OCI-LY7 (cell line): ENCODE results near the gene MPPED2. TPM values are rescaled to one million over a fixed set of nuclear protein-coding genes. Genes with fewer than 3 reads are reported as not detected.

ENCODE experiments used
- BruUV-seq: library from RNA; stranded (reverse); fragments of 400-500 nt; replicated peaks from 2 replicates; lab custom pipeline; 2021; lab: Mats Ljungman, UMichigan
- CTCF ChIA-PET: fragments of 300-600 bp; sonication (Branson Sonifier 250); formaldehyde crosslinking; loops from one replicate; lab custom pipeline; 2022; ENCODE audit warnings: antibody characterized with exemption; ENCODE audit not compliant: unreplicated experiment; lab: Charles Lee
- POLR2A ChIA-PET: fragments of 300-600 bp; sonication (Branson Sonifier 250); formaldehyde crosslinking; loops from one replicate; lab custom pipeline; 2022; ENCODE audit warnings: antibody characterized with exemption; lab: Charles Lee
- DNase-seq: peaks from one replicate; pipeline ENCODE4 v3.0.0-alpha.2; 2015; ENCODE audit warnings: low spot score
- H2AFZ ChIP-seq: fragments of 200-600 bp; sonication (generic), shearing (Covaris generic); 2 replicates; pipeline ENCODE4 v1.6.1; 2014; ENCODE audit warnings: mild to moderate bottlenecking, antibody characterized with exemption, low read length, moderate library complexity
- H3K27ac ChIP-seq: fragments of 200-600 bp; sonication (generic); 2 replicates; pipeline ENCODE4 v1.5.1; 2014; ENCODE audit warnings: mixed run types, low read depth, mild to moderate bottlenecking, moderate library complexity, low read length, inconsistent platforms; ENCODE audit not compliant: poor library complexity, severe bottlenecking
- H3K36me3 ChIP-seq: fragments of 200-600 bp; sonication (generic); 2 replicates; pipeline ENCODE4 v1.6.1; 2014; ENCODE audit warnings: mild to moderate bottlenecking, antibody characterized with exemption, low read length, moderate library complexity, mixed read lengths; ENCODE audit not compliant: insufficient read depth
- H3K4me1 ChIP-seq: fragments of 200-600 bp; sonication (generic); 2 replicates; pipeline ENCODE4 v1.5.1; 2014; ENCODE audit warnings: mild to moderate bottlenecking, low read length; ENCODE audit not compliant: insufficient read depth, poor library complexity, severe bottlenecking
- H3K4me2 ChIP-seq: fragments of 200-600 bp; sonication (generic); 2 replicates; pipeline ENCODE4 v1.6.1; 2014; ENCODE audit warnings: mild to moderate bottlenecking, low read length
- H3K4me3 ChIP-seq: fragments of 200-600 bp; sonication (generic); 2 replicates; pipeline ENCODE4 v1.5.1; 2014; ENCODE audit warnings: mild to moderate bottlenecking, low read depth, low read length; ENCODE audit not compliant: poor library complexity, severe bottlenecking
- H3K79me2 ChIP-seq: fragments of 200-600 bp; sonication (generic); 2 replicates; pipeline ENCODE4 v1.6.1; 2016; ENCODE audit warnings: low read depth, mild to moderate bottlenecking, low read length, moderate library complexity, mixed read lengths; ENCODE audit not compliant: insufficient read depth
- H3K9me2 ChIP-seq: fragments of 200-600 bp; sonication (generic); 2 replicates; pipeline ENCODE4 v1.6.1; 2016; ENCODE audit warnings: mild to moderate bottlenecking, low read length, mixed read lengths; ENCODE audit not compliant: insufficient read depth
- H3K9me3 ChIP-seq: fragments of 200-600 bp; sonication (generic); 2 replicates; pipeline ENCODE4 v1.6.1; 2014; ENCODE audit warnings: mild to moderate bottlenecking, mixed run types, low read length, mixed read lengths
- H4K20me1 ChIP-seq: fragments of 200-600 bp; sonication (generic); 2 replicates; pipeline ENCODE4 v1.6.1; 2014; ENCODE audit warnings: mild to moderate bottlenecking, antibody characterized with exemption, low read length, moderate library complexity, mixed read lengths; ENCODE audit not compliant: insufficient read depth
- EZH2phosphoT487 ChIP-seq: fragments of 200-600 bp; sonication (generic); IDR thresholded peaks from 2 replicates; pipeline ENCODE4 v1.6.1; 2018; ENCODE audit warnings: low read depth, borderline replicate concordance, mild to moderate bottlenecking, mixed run types, antibody characterized with exemption, low read length, moderate library complexity, mixed read lengths
- intact Hi-C: fragments of 100-400 bp; cut with micrococcal nuclease; formaldehyde crosslinking; loops from one replicate; pipeline ENCODE4 v1.10.0; 2022; ENCODE audit not compliant: unreplicated experiment
- total RNA-seq, 2 experiments: library from RNA; depleted of rRNA in 1 of 2; stranded (reverse); fragments of >200 nt in 1 of 2; shearing (Covaris generic) in 1 of 2; gene quantifications; 2 replicates each; pipeline ENCODE4 v1.2.3, GENCODE V29; 2014 to 2022
- TF ChIP-seq, protein P1 (sequence below): fragments of 200-600 bp; sonication (generic); conservative IDR thresholded peaks from 2 replicates; pipeline ENCODE4 v1.5.1; 2014; ENCODE audit warnings: mild to moderate bottlenecking, antibody characterized with exemption, low read length, moderate library complexity, mixed read lengths

The MPPED2 gene
- total RNA-seq, 2 experiments from 2014 or later = not detected

DNA sequence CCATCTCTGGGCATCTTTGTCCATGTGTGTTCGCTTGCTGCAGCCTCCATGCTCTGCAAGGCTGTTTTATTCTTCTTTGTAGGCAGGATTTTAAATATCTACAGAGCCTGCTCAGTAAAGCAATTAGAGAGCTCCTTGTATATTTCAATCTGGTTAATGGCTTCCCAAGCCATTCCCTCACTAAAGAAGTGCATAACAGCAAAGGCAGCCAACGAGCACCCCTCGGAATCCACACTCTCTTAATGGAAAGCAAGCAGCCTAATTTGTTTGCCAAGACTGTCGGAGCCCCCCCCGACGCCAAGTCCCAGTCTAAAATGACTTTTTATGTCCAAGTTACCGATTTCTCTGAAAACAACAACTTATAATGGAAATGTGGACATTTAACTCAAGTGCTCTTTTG, 139.6 kb downstream of the MPPED2 start:
- no peak for DNase-seq
- no peak for TF ChIP-seq EZH2phosphoT487
- TF ChIP-seq, protein P1, sequence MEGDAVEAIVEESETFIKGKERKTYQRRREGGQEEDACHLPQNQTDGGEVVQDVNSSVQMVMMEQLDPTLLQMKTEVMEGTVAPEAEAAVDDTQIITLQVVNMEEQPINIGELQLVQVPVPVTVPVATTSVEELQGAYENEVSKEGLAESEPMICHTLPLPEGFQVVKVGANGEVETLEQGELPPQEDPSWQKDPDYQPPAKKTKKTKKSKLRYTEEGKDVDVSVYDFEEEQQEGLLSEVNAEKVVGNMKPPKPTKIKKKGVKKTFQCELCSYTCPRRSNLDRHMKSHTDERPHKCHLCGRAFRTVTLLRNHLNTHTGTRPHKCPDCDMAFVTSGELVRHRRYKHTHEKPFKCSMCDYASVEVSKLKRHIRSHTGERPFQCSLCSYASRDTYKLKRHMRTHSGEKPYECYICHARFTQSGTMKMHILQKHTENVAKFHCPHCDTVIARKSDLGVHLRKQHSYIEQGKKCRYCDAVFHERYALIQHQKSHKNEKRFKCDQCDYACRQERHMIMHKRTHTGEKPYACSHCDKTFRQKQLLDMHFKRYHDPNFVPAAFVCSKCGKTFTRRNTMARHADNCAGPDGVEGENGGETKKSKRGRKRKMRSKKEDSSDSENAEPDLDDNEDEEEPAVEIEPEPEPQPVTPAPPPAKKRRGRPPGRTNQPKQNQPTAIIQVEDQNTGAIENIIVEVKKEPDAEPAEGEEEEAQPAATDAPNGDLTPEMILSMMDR = no peak
- POLR2A ChIA-PET = interaction anchor here (0.7 kb wide), 1 partner anchor 11 kb away, joined by 3 read pairs; no protein-coding TSS in a partner anchor
- Histone ChIP-seq H3K79me2 (no peaks in the 10 kb centered on the region), H3K4me1 (no peaks in the 10 kb centered on the region), H3K4me3 (no peak overlapping the region), H3K27ac (no peak overlapping the region), H2AFZ (no peak overlapping the region), H3K4me2 (no peak overlapping the region), H3K9me2 (no peaks in the 10 kb centered on the region), H3K36me3 (no peaks in the 10 kb centered on the region), H3K9me3 (no peaks in the 10 kb centered on the region), H4K20me1 (no peaks in the 10 kb centered on the region)
- BruUV-seq = no TSS peak
- CTCF ChIA-PET = no interaction called here
- intact Hi-C loops = no loop called here

DNA sequence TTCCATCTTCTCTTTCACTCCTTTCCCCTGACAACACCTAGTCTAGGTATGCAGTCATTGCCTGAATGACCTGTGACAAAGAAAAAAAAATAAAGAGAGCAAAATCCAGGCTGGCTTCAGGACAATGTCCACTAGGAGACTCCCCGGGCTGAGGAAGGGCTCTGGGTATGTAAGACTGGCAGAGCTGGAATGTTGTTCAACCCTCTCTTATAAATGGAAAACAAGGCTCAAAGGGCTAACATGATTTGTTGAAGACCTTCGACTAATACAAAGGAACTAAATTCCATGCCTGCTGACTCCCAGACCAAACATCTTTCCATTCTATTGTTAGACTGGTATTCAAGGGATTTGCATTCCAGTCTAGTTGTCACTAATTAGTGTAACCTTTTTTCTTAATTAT, 141.1 kb downstream of the MPPED2 start:
- H2AFZ ChIP-seq = no peak overlapping the region
- no peaks in the 10 kb centered on the region for H3K9me3 ChIP-seq
- no peaks in the 10 kb centered on the region for H3K4me1 ChIP-seq
- H3K79me2 ChIP-seq = no peaks in the 10 kb centered on the region
- no TSS peak for BruUV-seq
- ChIA-PET POLR2A (interaction anchor here (1.0 kb wide), 1 partner anchor 118 kb away, joined by 3 read pairs; no protein-coding TSS in a partner anchor), CTCF (no interaction called here)
- no peaks in the 10 kb centered on the region for H4K20me1 ChIP-seq
- no peaks in the 10 kb centered on the region for H3K9me2 ChIP-seq
- H3K36me3 ChIP-seq = no peaks in the 10 kb centered on the region
- TF ChIP-seq, protein P1 = no peak
- TF ChIP-seq EZH2phosphoT487 = no peak
- no peak for DNase-seq
- intact Hi-C loops = no loop called here
- H3K4me2 ChIP-seq = no peak overlapping the region
- no peak overlapping the region for H3K27ac ChIP-seq
- no peak overlapping the region for H3K4me3 ChIP-seq

- POLR2A ChIA-PET = no interaction called here
These were observed 145.6 kb downstream of the MPPED2 start for GRCh38 chr11:30440510-30440909.

More at GRCh38 chr11:30440510-30440909, 145.6 kb downstream of the MPPED2 start:
- BruUV-seq = no TSS peak
- Histone ChIP-seq H3K4me2 (no peak overlapping the region), H4K20me1 (no peaks in the 10 kb centered on the region), H3K79me2 (no peaks in the 10 kb centered on the region), H3K9me2 (no peaks in the 10 kb centered on the region), H3K4me1 (no peaks in the 10 kb centered on the region), H3K4me3 (no peak overlapping the region), H3K9me3 (no peaks in the 10 kb centered on the region), H2AFZ (no peak overlapping the region), H3K36me3 (no peaks in the 10 kb centered on the region), H3K27ac (no peak overlapping the region)
- CTCF ChIA-PET = no interaction called here
- intact Hi-C loops = no loop called here
- DNase-seq = no peak
- TF ChIP-seq EZH2phosphoT487 = no peak
- TF ChIP-seq, protein P1 = no peak
